Heart left ventricle (tissue), 16 donors: ENCODE data around the gene PHOX2B. TPM values are rescaled to one million over a fixed set of nuclear protein-coding genes. Genes with fewer than 3 reads are reported as not detected.
A peak's percentile ranks its signal among the peaks of the same experiment; 100 is the strongest.

Source experiments
- ATAC-seq, 4 donors: fragments of 200-7000 bp; cut with Tn5 transposase; one replicate each; pipeline ENCODE4 v1.9.1; 2020 to 2022; ENCODE audit warnings: moderate library complexity in 4 of 4, mild to moderate bottlenecking in 3 of 4, moderate number of reproducible peaks in 1 of 4
- DNase-seq, 5 donors: peaks; one replicate each; pipeline ENCODE4 v3.0.0-alpha.2; 2020
- H3K27ac ChIP-seq, 12 donors: fragments of 200-600 bp; sonication (generic) in 4 of 12; one replicate each; pipeline versions ENCODE4 v1.5.0 to v1.8.0; 2016 to 2022; ENCODE audit warnings: mild to moderate bottlenecking in 2 of 12
- H3K27me3 ChIP-seq, 9 donors: fragments of 200-600 bp; sonication (generic) in 2 of 9; one replicate each; pipeline versions ENCODE4 v1.5.1 to v1.8.0; 2016 to 2022; ENCODE audit warnings: mild to moderate bottlenecking in 3 of 9
- H3K36me3 ChIP-seq, 9 donors: fragments of 200-600 bp; sonication (generic) in 2 of 9; one replicate each; pipeline versions ENCODE4 v1.5.0 to v1.8.0; 2018 to 2022; ENCODE audit warnings: mild to moderate bottlenecking in 2 of 9
- H3K4me1 ChIP-seq, 12 donors: fragments of 200-600 bp; sonication (generic) in 4 of 12; one replicate each; pipeline versions ENCODE4 v1.5.0 to v1.8.0; 2016 to 2022; ENCODE audit warnings: mild to moderate bottlenecking in 3 of 12
- H3K4me3 ChIP-seq, 12 donors: fragments of 200-600 bp; sonication (generic) in 4 of 12; one replicate each; pipeline versions ENCODE4 v1.5.0 to v1.8.0; 2017 to 2022; ENCODE audit warnings: mild to moderate bottlenecking in 9 of 12, moderate library complexity in 4 of 12
- H3K9me3 ChIP-seq, 12 donors: fragments of 200-600 bp; sonication (generic) in 4 of 12; one replicate each; pipeline versions ENCODE4 v1.5.0 to v1.8.0; 2016 to 2022; ENCODE audit warnings: mild to moderate bottlenecking in 1 of 12
- CTCF ChIP-seq, 12 donors: fragments of 200-600 bp; sonication (generic) in 4 of 12; IDR thresholded peaks; one replicate each; pipeline versions ENCODE4 v1.5.0 to v1.8.0; 2018 to 2022; ENCODE audit warnings: antibody characterized with exemption in 12 of 12, mild to moderate bottlenecking in 5 of 12
- POLR2A ChIP-seq, 2 donors: fragments of 450-650 bp; IDR thresholded peaks; one replicate each; pipeline ENCODE4 v1.6.1; 2017; ENCODE audit warnings: antibody characterized with exemption in 2 of 2, mild to moderate bottlenecking in 2 of 2, moderate library complexity in 2 of 2
- WGBS, 4 donors: extraction: QIAGEN DNeasy Blood & Tissue Kit in 2 of 4; methylation state at CpG; one replicate each; pipeline versions ENCODE4 v1.1.5 to v1.1.7; 2013 to 2018; 5-methylcytosine and 5-hydroxymethylcytosine counted together
- intact Hi-C, 10 donors: fragments of 100-400 bp; cut with DNase I; formaldehyde crosslinking; loops; one replicate each; pipeline versions ENCODE4 v1.11.1 to v1.14.2; 2022
- polyA plus RNA-seq, 2 donors: library from polyadenylated mRNA; stranded (reverse); fragments of 200-250 nt; gene quantifications; one replicate each; pipeline ENCODE4 v1.2.3, GENCODE V29; 2013
- total RNA-seq, 9 donors: library from RNA; depleted of rRNA in 2 of 9; stranded (reverse); fragments of >200 nt in 2 of 9; fragmentation: NEBNext Ultra II Directional in 3 of 9; extraction: Animal tissue kit (Norgen Biotek cat#: 25700) in 3 of 9; gene quantifications; one replicate each; pipeline versions ENCODE4 v1.1.0 to v1.2.4, GENCODE V29; 2016 to 2023
- donor health status: ischemic (EF 13 %, LVEDD 7.1; RV severe dilation, severe dysfunction).
- donor health status: healthy with polysubstance abuse.
- donor health status: DM: no; HTN: yes; CAD: no.
- donor health status: DM: no; HTN: no; CAD: no.
- donor health status: ischemic (EF 25% LVEDD 6.9; RV normal size, moderate dysfunction).
- donor health status: ischemic (EF 25% LVEDD 5.7; RV mildly dilated, moderate dysfunction).
- donor health status: healthy.
- donor health status: DM: yes; HTN: yes; CAD: no.
- donor health status: ischemic (EF 35%, LVEDD 5.7; RV mildly dilated, moderate dysfunction).
- donor health status: nonischemic (EF 11% LVEDD 7.7; RV severe dilation, severe dysfunction).
- donor health status: DM: yes; HTN: yes; CAD: no.
- donor health status: PGD.
- donor health status: ischemic (EF 29% LVEDD 5.4; RV normal size, mild dysfunction).
- donor health status: nonischemic (EF 23%, LVEDD 6.1; RV moderate dilation, normal function).

PHOX2B gene
- total and polyA plus RNA-seq, 11 donors = not detected

- no peak overlapping the region for H3K27ac ChIP-seq
- TF ChIP-seq CTCF (IDR thresholded peaks at IDR 0.05) (no peak), POLR2A (IDR thresholded peaks at IDR 0.05) (no peak)
- WGBS, 4 donors = 4 to 8% (median 6%) methylated on average over 21 of the region's 21 CpGs
- DNase-seq (no peak), ATAC-seq (no peak)
- H3K36me3 ChIP-seq = no peaks in the 10 kb centered on the region
- peaks cover 0 to 35% (median 0%) of the 10 kb centered on the region in 12 donors for H3K4me1 ChIP-seq
- H3K4me3 ChIP-seq = no peak overlapping the region
- H3K27me3 ChIP-seq = peaks cover 63 to 99% (median 96%) of the 10 kb centered on the region in 9 donors
- intact Hi-C loops = no loop called here
- H3K9me3 ChIP-seq = peaks cover 0 to 3% (median 0%) of the 10 kb centered on the region in 12 donors
Observed at GRCh38 chr4:41748074-41748570, 403 bp downstream of the PHOX2B start.

GRCh38 chr4:41747230-41748055 lies 1.1 kb downstream of the PHOX2B start:
- Histone ChIP-seq H3K4me3 (peak overlapping the region in 1 of 12 donors; percentile 14), H3K9me3 (peaks cover 0 to 3% (median 0%) of the 10 kb centered on the region in 12 donors), H3K4me1 (peaks cover 0 to 35% (median 0%) of the 10 kb centered on the region in 12 donors), H3K27ac (no peak overlapping the region), H3K36me3 (no peaks in the 10 kb centered on the region), H3K27me3 (peaks cover 58 to 99% (median 96%) of the 10 kb centered on the region in 9 donors)
- no peak for TF ChIP-seq POLR2A (IDR thresholded peaks at IDR 0.05)
- TF ChIP-seq CTCF (IDR thresholded peaks at IDR 0.05) = no peak
- no peak for ATAC-seq
- intact Hi-C loops = no loop called here
- DNase-seq = no peak
- WGBS, 4 donors = 3 to 6% (median 4%) methylated on average over 33 to 49 of the region's 49 CpGs

GRCh38 chr4:41746440-41747229 lies 1.9 kb downstream of the PHOX2B start:
- intact Hi-C loops = no loop called here
- 6 to 12% (median 8%) methylated on average over 37 of the region's 37 CpGs for WGBS, 4 donors
- H3K27me3 ChIP-seq = peaks cover 52 to 99% (median 88%) of the 10 kb centered on the region in 9 donors

More at GRCh38 chr4:41746440-41747229, 1.9 kb downstream of the PHOX2B start:
- Histone ChIP-seq H3K36me3 (no peaks in the 10 kb centered on the region), H3K4me1 (peaks cover 0 to 31% (median 0%) of the 10 kb centered on the region in 12 donors), H3K4me3 (peak overlapping the region in 2 of 12 donors; percentile 3 to 4), H3K9me3 (peaks cover 0 to 3% (median 0%) of the 10 kb centered on the region in 12 donors), H3K27ac (no peak overlapping the region)
- no peak for ATAC-seq
- no peak for DNase-seq
- TF ChIP-seq POLR2A (IDR thresholded peaks at IDR 0.05) (no peak), CTCF (IDR thresholded peaks at IDR 0.05) (no peak)
